ENCODE results near the gene SNX14.

SNX14 gene

DNA sequence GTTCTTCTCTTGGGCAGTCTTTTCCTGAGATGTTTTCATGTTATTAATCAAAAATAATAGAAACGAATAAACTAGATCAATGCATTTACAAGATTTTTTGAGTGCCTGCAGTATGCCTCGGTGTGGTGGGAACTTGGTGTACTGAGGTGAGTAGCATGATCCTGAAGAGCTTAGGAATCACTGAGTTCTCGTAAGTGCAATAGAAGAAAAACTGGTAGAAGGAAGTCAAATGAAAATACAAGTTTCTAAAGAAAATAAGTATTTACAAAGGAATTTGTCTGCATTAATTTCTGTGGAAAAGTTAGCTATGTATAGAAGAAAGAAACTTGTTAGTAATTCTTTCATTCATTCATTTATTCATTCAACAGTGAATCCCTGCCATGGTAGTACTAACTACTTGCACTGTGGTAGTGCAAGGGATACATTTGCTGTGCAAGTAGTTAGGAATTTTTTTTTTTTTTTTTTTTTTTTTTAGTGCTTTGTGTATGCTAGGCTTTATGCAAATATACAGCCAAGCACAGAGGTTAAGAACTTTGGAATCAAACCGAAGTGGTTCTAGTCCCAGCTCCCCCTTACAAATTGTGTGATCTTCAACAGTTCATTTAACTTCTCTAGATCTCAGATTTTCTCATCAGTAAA, 129.9 kb downstream of the SNX14 start:
- 72 to 75% methylated on average over 2 to 3 of the region's 4 CpGs for WGBS, 2 experiments (ENCODE audit: insufficient coverage in 2 of 2)
- H3K27ac ChIP-seq (ENCODE audit: low read depth, low read length, severe bottlenecking), result peak overlapping the region; percentile 93

DNA sequence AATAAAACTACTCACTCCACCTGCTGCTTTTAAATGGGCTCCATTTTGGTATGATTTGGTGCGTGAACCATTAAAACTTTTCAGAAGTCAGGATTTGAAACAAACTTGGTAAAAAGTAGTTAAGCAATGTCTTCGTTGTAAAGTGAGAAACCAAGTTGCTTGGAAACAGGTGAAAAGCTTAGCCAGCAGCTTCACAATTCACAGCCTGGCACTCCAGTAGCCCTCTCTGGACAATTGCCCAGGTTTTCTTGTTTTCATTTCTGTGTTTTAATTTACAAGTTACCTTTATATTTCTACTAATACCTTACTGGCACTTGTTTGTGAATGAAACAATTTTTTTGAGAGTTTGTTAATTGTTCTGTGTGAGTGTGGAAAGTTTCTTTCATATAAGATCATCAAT, 131.0 kb downstream of the SNX14 start:
- H3K4me1 ChIP-seq (ENCODE audit: control insufficient read depth, insufficient read depth, low read length, poor library complexity, severe bottlenecking), result peaks cover 60% of the 10 kb centered on the region
- 100% methylated on average over 1 to 2 of the region's 2 CpGs for WGBS, 2 experiments (ENCODE audit: insufficient coverage in 2 of 2)
- no peak overlapping the region for H3K27ac ChIP-seq (ENCODE audit: low read depth, low read length, severe bottlenecking)
- no peak overlapping the region for H3K4me3 ChIP-seq (ENCODE audit: extremely low read depth, insufficient read depth, low read length, poor library complexity, severe bottlenecking)
- no peaks in the 10 kb centered on the region for H3K36me3 ChIP-seq (ENCODE audit: control insufficient read depth, insufficient read depth, low read length)
- no peaks in the 10 kb centered on the region for H3K9me3 ChIP-seq (ENCODE audit: control insufficient read depth, low read length)

More for the DNA sequence above, 129.9 kb downstream of the SNX14 start:
- no peaks in the 10 kb centered on the region for H3K36me3 ChIP-seq (ENCODE audit: control insufficient read depth, insufficient read depth, low read length)
- no peak overlapping the region for H3K4me3 ChIP-seq (ENCODE audit: extremely low read depth, insufficient read depth, low read length, poor library complexity, severe bottlenecking)
- H3K9me3 ChIP-seq (ENCODE audit: control insufficient read depth, low read length), result no peaks in the 10 kb centered on the region
- peaks cover 49% of the 10 kb centered on the region for H3K4me1 ChIP-seq (ENCODE audit: control insufficient read depth, insufficient read depth, low read length, poor library complexity, severe bottlenecking)

DNA sequence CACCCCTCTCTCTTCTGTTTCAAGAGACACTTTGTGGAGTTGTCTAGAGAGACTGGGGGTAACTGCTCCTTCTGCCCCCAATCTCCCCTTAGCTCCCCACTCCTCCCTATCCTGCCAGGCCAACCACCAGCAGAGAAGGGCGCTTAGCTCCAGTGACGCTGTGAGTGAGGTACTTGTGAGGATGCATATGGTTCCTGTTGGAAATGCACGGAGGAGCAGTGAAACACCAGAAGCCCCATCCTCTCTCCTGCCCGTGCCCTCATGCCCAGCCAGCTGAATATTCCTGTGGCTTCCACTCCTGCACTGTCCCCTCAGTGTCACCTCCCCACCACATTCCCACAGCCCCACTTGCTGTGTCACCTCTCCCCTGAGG, 131.9 kb downstream of the SNX14 start:
- H3K36me3 ChIP-seq (ENCODE audit: control insufficient read depth, insufficient read depth, low read length), result no peaks in the 10 kb centered on the region
- no peak overlapping the region for H3K27ac ChIP-seq (ENCODE audit: low read depth, low read length, severe bottlenecking)
- no peaks in the 10 kb centered on the region for H3K9me3 ChIP-seq (ENCODE audit: control insufficient read depth, low read length)
- H3K4me3 ChIP-seq (ENCODE audit: extremely low read depth, insufficient read depth, low read length, poor library complexity, severe bottlenecking), result no peak overlapping the region
- 63 to 94% methylated on average over 2 of the region's 4 CpGs for WGBS, 2 experiments (ENCODE audit: insufficient coverage in 2 of 2)
- peaks cover 63% of the 10 kb centered on the region for H3K4me1 ChIP-seq (ENCODE audit: control insufficient read depth, insufficient read depth, low read length, poor library complexity, severe bottlenecking)

DNA sequence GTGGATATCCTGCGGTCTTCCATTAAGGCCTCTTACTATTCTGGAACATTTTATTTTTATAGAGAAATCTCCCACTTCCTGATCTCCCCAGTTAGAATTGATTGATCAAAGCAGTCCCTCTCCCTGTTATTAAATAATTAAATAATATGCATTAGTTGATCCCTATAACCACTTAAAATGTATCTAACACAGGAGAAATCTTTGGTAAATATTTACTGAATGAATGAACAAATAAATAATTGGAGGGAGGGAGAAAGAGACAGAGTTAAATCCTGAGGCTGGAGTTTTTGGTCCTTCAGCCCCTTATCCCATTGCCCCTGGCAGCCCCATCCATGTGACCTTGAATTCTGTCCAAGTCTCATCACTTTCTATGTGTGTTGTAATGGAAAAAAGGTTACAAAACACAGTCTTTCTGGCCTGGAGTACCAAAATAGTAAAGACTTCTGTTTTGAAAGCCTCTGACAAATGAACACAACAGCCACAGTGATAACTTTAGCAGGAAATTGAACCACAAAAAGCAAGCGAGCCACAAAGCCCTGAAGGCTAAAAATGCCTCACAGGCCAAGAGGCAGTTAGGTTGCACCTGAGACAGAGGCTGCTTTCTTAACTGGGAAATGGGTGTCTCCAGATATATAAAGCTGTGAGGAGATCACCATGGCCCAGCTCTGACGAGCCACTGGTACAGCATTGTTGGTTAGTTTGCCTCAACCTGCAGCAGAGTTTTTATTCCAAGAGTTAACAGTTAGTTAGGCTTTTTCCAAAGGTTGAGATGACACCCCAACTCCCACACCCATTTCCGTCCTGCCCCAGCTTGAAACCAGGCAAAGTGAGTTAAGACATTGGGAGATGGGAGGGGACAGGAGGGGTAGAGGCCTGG, 132.5 kb downstream of the SNX14 start:
- 83 to 100% methylated on average over 1 of the region's 4 CpGs for WGBS, 2 experiments (ENCODE audit: insufficient coverage in 2 of 2)
- Histone ChIP-seq H3K4me1 (ENCODE audit: control insufficient read depth, insufficient read depth, low read length, poor library complexity, severe bottlenecking) (peaks cover 60% of the 10 kb centered on the region), H3K27ac (ENCODE audit: low read depth, low read length, severe bottlenecking) (no peak overlapping the region)

DNA sequence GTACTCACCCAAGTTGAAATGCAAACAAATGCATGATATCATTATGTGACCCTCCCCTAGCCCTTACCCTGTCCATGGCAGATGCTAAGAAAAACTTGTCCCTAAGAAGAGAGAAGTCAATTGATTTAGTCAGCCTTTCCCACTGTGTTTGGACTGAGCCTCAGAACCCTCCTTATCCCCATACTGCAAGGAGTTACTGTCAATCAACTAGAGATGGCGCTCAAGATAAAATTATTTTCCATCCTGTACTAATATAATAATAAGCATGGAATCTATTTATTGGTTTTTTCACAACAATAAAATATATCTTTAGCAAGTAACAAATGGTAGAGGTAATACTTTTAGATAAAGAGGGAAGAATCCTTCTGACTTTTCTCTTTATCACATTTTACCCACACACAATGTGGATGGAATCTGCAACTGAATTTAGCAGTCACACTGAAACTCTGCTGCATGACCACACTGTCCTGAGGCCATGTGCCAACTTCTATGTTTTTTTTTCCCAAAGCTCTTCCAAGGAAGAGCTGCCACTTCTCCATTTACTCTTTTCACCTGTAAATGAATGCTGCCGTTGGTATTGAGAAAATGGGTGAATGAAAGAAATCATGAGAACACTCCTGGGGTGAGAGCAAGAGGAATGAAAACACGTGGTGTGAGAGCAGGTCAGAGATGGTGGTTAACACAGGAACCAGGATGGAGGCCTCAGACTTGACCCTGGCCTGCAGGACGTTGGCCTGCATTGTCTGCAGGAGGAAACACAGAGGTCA, 133.3 kb downstream of the SNX14 start:
- Histone ChIP-seq H3K27ac (ENCODE audit: low read depth, low read length, severe bottlenecking) (no peak overlapping the region), H3K4me3 (ENCODE audit: extremely low read depth, insufficient read depth, low read length, poor library complexity, severe bottlenecking) (no peak overlapping the region), H3K9me3 (ENCODE audit: control insufficient read depth, low read length) (no peaks in the 10 kb centered on the region), H3K4me1 (ENCODE audit: control insufficient read depth, insufficient read depth, low read length, poor library complexity, severe bottlenecking) (peaks cover 52% of the 10 kb centered on the region), H3K36me3 (ENCODE audit: control insufficient read depth, insufficient read depth, low read length) (no peaks in the 10 kb centered on the region)
- WGBS, 2 experiments (ENCODE audit: insufficient coverage in 2 of 2), result 32 to 41% methylated on average over 3 of the region's 4 CpGs

More for the DNA sequence above, 132.5 kb downstream of the SNX14 start:
- Histone ChIP-seq H3K36me3 (ENCODE audit: control insufficient read depth, insufficient read depth, low read length) (no peaks in the 10 kb centered on the region), H3K9me3 (ENCODE audit: control insufficient read depth, low read length) (no peaks in the 10 kb centered on the region), H3K4me3 (ENCODE audit: extremely low read depth, insufficient read depth, low read length, poor library complexity, severe bottlenecking) (no peak overlapping the region)

DNA sequence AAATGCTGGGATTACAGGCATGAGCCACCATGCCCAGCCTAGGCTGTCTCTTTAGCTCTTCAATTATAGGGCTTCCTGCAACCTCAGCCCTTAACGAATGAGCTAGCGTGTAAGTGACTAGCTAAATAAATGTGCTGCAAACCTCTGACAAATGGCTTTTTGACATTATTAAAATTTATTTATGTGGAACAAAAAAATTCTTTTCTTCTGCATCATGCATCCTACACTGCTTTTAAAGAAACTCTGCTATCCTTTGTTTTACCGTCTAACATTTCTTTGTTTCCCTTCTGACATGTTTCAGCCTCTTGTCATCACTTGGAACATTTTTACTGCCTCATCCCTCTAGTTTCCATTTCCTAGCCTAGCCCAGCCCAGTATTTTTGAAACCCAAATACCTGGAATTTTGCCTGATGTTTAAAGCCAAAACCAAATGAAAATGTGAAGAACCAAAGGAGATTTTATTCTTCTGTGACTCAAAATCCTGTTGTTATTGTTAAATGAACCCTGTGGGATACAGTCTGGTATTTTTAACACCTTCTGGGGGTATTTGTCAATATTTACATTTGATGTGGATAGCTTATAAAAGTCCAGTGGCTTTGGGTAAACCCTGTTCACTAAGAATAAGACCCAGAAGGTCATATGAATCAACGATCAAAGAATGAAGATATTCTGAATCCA, 134.3 kb downstream of the SNX14 start:
- Histone ChIP-seq H3K4me1 (ENCODE audit: control insufficient read depth, insufficient read depth, low read length, poor library complexity, severe bottlenecking) (peaks cover 42% of the 10 kb centered on the region), H3K4me3 (ENCODE audit: extremely low read depth, insufficient read depth, low read length, poor library complexity, severe bottlenecking) (no peak overlapping the region), H3K9me3 (ENCODE audit: control insufficient read depth, low read length) (no peaks in the 10 kb centered on the region), H3K27ac (ENCODE audit: low read depth, low read length, severe bottlenecking) (no peak overlapping the region), H3K36me3 (ENCODE audit: control insufficient read depth, insufficient read depth, low read length) (no peaks in the 10 kb centered on the region)
- 80 to 82% methylated on average over 1 to 2 of the region's 4 CpGs for WGBS, 2 experiments (ENCODE audit: insufficient coverage in 2 of 2)

DNA sequence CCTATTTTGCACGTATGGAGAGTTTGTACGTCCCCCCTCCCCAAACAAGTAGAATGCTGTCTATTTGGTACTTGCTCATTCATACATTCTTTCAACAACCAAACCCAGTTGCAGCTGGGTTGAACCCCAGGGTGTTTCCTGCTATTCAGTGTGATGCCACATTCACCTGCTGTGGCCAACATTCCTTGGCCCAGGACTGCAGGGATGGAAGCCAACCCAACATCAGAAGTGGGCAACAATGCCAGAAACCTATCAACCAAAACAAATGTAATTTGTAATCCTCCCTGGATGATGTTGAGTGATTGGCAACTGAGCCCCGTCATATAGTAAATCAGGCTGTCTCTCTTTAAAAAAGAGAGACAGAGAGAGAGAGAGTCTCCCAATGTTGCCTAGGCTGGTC, 134.9 kb downstream of the SNX14 start:
- 90% methylated on average over 3 of the region's 3 CpGs; no CpG with 5 or more reads in 1 of the 2 experiments for WGBS, 2 experiments (ENCODE audit: insufficient coverage in 2 of 2)
- Histone ChIP-seq H3K36me3 (ENCODE audit: control insufficient read depth, insufficient read depth, low read length) (no peaks in the 10 kb centered on the region), H3K4me1 (ENCODE audit: control insufficient read depth, insufficient read depth, low read length, poor library complexity, severe bottlenecking) (peaks cover 38% of the 10 kb centered on the region), H3K9me3 (ENCODE audit: control insufficient read depth, low read length) (no peaks in the 10 kb centered on the region), H3K27ac (ENCODE audit: low read depth, low read length, severe bottlenecking) (no peak overlapping the region), H3K4me3 (ENCODE audit: extremely low read depth, insufficient read depth, low read length, poor library complexity, severe bottlenecking) (no peak overlapping the region)

DNA sequence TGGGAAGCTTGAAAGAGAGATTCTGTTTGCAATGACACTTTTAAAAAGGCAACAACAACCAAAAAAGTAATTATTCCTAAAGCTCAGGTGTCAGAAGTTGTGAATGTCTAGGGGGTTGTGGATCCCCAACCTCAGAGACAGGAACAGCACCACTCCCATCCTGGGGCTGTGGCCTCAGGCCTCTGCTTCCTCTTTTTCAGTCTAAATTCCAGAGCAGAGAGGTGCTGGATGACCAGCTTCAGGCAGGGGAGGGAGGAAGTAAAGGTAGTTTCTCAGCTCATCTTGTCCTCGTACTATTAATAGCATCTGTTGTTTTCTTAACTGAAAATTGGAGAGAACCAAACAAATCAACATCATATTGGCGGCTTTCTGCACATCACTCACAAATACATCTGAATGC, 135.5 kb downstream of the SNX14 start:
- H3K9me3 ChIP-seq (ENCODE audit: control insufficient read depth, low read length), result no peaks in the 10 kb centered on the region
- H3K27ac ChIP-seq (ENCODE audit: low read depth, low read length, severe bottlenecking), result no peak overlapping the region
- no peak overlapping the region for H3K4me3 ChIP-seq (ENCODE audit: extremely low read depth, insufficient read depth, low read length, poor library complexity, severe bottlenecking)
- no peaks in the 10 kb centered on the region for H3K36me3 ChIP-seq (ENCODE audit: control insufficient read depth, insufficient read depth, low read length)
- 0 to 50% methylated on average over 1 to 2 of the region's 2 CpGs for WGBS, 2 experiments (ENCODE audit: insufficient coverage in 2 of 2)
- H3K4me1 ChIP-seq (ENCODE audit: control insufficient read depth, insufficient read depth, low read length, poor library complexity, severe bottlenecking), result peaks cover 33% of the 10 kb centered on the region

DNA sequence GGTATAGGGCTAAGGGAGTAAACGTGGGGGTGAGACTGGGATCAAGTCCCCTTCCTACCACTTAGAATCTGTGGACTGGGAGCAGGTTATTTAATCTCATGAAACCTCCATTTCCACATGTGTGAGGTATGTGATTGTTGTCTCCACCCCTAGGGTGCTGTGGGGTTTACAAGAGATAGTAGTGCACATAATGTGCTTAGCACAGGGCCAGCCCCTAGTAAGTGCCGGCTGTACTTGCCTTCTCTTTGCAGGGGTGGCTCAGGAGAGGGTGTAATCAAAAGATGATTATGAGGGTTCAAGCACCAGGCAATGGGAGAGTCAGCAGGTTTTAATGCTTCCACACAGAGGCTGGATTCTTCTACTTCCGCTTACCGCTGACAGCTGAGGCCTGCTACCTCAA, 136.9 kb downstream of the SNX14 start:
- Histone ChIP-seq H3K27ac (ENCODE audit: low read depth, low read length, severe bottlenecking) (no peak overlapping the region), H3K9me3 (ENCODE audit: control insufficient read depth, low read length) (no peaks in the 10 kb centered on the region), H3K4me3 (ENCODE audit: extremely low read depth, insufficient read depth, low read length, poor library complexity, severe bottlenecking) (no peak overlapping the region), H3K36me3 (ENCODE audit: control insufficient read depth, insufficient read depth, low read length) (no peaks in the 10 kb centered on the region), H3K4me1 (ENCODE audit: control insufficient read depth, insufficient read depth, low read length, poor library complexity, severe bottlenecking) (peaks cover 33% of the 10 kb centered on the region)
- 85 to 94% methylated on average over 2 to 4 of the region's 4 CpGs for WGBS, 2 experiments (ENCODE audit: insufficient coverage in 2 of 2)

All from mesodermal cell (in vitro differentiated cells).